GM19351 (cell line): ENCODE results near the gene MACROD2.

Source experiments
- ATAC-seq: cut with Tn5 transposase; IDR thresholded peaks from one replicate; pipeline ENCODE4 v1.9.1; 2021; ENCODE audit warnings: mild to moderate bottlenecking, moderate library complexity; ENCODE audit not compliant: unreplicated experiment

The MACROD2 gene

GRCh38 chr20:14569641-14570040, 574.3 kb downstream of the MACROD2 start:
- ATAC-seq = no peak

- ATAC-seq = no peak
These were observed 575.5 kb downstream of the MACROD2 start for GRCh38 chr20:14570811-14571210.

GRCh38 chr20:14573676-14574075, 578.4 kb downstream of the MACROD2 start:
- ATAC-seq = no peak

- no peak for ATAC-seq
These were observed 581.0 kb downstream of the MACROD2 start for GRCh38 chr20:14576196-14576877.

GRCh38 chr20:14580418-14581074, 585.2 kb downstream of the MACROD2 start:
- no peak for ATAC-seq

- no peak for ATAC-seq
These were observed 586.4 kb downstream of the MACROD2 start for GRCh38 chr20:14581731-14582130.

- no peak for ATAC-seq
These were observed 587.5 kb downstream of the MACROD2 start for GRCh38 chr20:14582855-14583254.

GRCh38 chr20:14583413-14583812, 588.1 kb downstream of the MACROD2 start:
- no peak for ATAC-seq

- no peak for ATAC-seq
These were observed 594.1 kb downstream of the MACROD2 start for GRCh38 chr20:14589383-14589782.

- no peak for ATAC-seq
These were observed 599.7 kb downstream of the MACROD2 start for GRCh38 chr20:14595051-14595450.

- no peak for ATAC-seq
These were observed 601.9 kb downstream of the MACROD2 start for GRCh38 chr20:14597206-14597715.

- no peak for ATAC-seq
These were observed 604.3 kb downstream of the MACROD2 start for GRCh38 chr20:14599613-14600012.

- ATAC-seq = no peak
These were observed 605.2 kb downstream of the MACROD2 start for GRCh38 chr20:14600527-14600926.

GRCh38 chr20:14604143-14604542, 608.8 kb downstream of the MACROD2 start:
- no peak for ATAC-seq

GRCh38 chr20:14609328-14610221, 614.3 kb downstream of the MACROD2 start:
- no peak for ATAC-seq

GRCh38 chr20:14611479-14611878, 616.2 kb downstream of the MACROD2 start:
- no peak for ATAC-seq

GRCh38 chr20:14612391-14612790, 617.1 kb downstream of the MACROD2 start:
- ATAC-seq = no peak

- ATAC-seq = no peak
These were observed 620.7 kb downstream of the MACROD2 start for GRCh38 chr20:14616003-14616402.

- no peak for ATAC-seq
These were observed 621.8 kb downstream of the MACROD2 start for GRCh38 chr20:14617123-14617522.

- no peak for ATAC-seq
These were observed 624.1 kb downstream of the MACROD2 start for GRCh38 chr20:14619411-14619810.

- no peak for ATAC-seq
These were observed 627.5 kb downstream of the MACROD2 start for GRCh38 chr20:14622796-14623195.
